CD8-positive, alpha-beta memory T cell (primary cell): ENCODE results near the gene OR7C1. TPM values are rescaled to one million over a fixed set of nuclear protein-coding genes. Genes with fewer than 3 reads are reported as not detected.

ENCODE experiments used
- CTCF ChIA-PET: fragments of 350-600 bp; sonication (Branson Sonifier 250); formaldehyde crosslinking; loops from one replicate; lab custom pipeline; 2021; ENCODE audit warnings: antibody characterized with exemption; lab: Charles Lee
- POLR2A ChIA-PET: fragments of 350-600 bp; sonication (Branson Sonifier 250); formaldehyde crosslinking; loops from one replicate; lab custom pipeline; 2021; ENCODE audit warnings: antibody characterized with exemption; lab: Charles Lee
- DNase-seq, 5 donors: peaks; one replicate each; pipeline versions ENCODE4 v3.0.0 to v3.0.0-alpha.2; 2020 to 2022; ENCODE audit warnings: mixed read lengths in 1 of 5
- H3K27ac ChIP-seq: one replicate; pipeline ENCODE4 v1.7.0; 2013; ENCODE audit warnings: low read depth, mild to moderate bottlenecking, low read length, moderate library complexity
- H3K27me3 ChIP-seq: 2 replicates; pipeline ENCODE4 v1.7.0; 2013; ENCODE audit warnings: low read length, mild to moderate bottlenecking; ENCODE audit not compliant: insufficient read depth, poor library complexity, severe bottlenecking
- H3K36me3 ChIP-seq: 2 replicates; pipeline ENCODE4 v1.7.0; 2013; ENCODE audit warnings: mild to moderate bottlenecking, low read length, moderate library complexity; ENCODE audit not compliant: insufficient read depth
- H3K4me1 ChIP-seq: 2 replicates; pipeline ENCODE4 v1.7.0; 2013; ENCODE audit warnings: mild to moderate bottlenecking, low read length, moderate library complexity; ENCODE audit not compliant: insufficient read depth
- H3K4me3 ChIP-seq: 2 replicates; pipeline ENCODE4 v1.7.0; 2013; ENCODE audit warnings: mild to moderate bottlenecking, low read length
- H3K9me3 ChIP-seq: 2 replicates; pipeline ENCODE4 v1.7.0; 2013; ENCODE audit warnings: mild to moderate bottlenecking, low read length
- H3K27ac Mint-ChIP-seq, 8 donors: one replicate each; pipeline ENCODE4 v1.8.0; 2020 to 2021; ENCODE audit warnings: mixed read lengths in 8 of 8, mild to moderate bottlenecking in 6 of 8, inconsistent platforms in 3 of 8, moderate library complexity in 3 of 8
- H3K27me3 Mint-ChIP-seq, 2 donors: one replicate each; pipeline ENCODE4 v1.8.0; 2020 to 2021; ENCODE audit warnings: mixed read lengths in 2 of 2, mild to moderate bottlenecking in 1 of 2, moderate library complexity in 1 of 2
- H3K36me3 Mint-ChIP-seq, 3 donors: one replicate each; pipeline ENCODE4 v1.8.0; 2020 to 2021; ENCODE audit warnings: mixed read lengths in 3 of 3, inconsistent platforms in 1 of 3, mild to moderate bottlenecking in 1 of 3
- H3K4me1 Mint-ChIP-seq, 3 donors: one replicate each; pipeline ENCODE4 v1.8.0; 2020 to 2021; ENCODE audit warnings: mixed read lengths in 3 of 3, inconsistent platforms in 1 of 3, mild to moderate bottlenecking in 1 of 3
- H3K4me3 Mint-ChIP-seq, 7 donors: one replicate each; pipeline ENCODE4 v1.8.0; 2020 to 2021; ENCODE audit warnings: mixed read lengths in 7 of 7, mild to moderate bottlenecking in 6 of 7, moderate library complexity in 4 of 7, inconsistent platforms in 2 of 7
- H3K9me3 Mint-ChIP-seq, 5 donors: one replicate each; pipeline ENCODE4 v1.8.0; 2020 to 2022; ENCODE audit warnings: mixed read lengths in 5 of 5, mild to moderate bottlenecking in 3 of 5, moderate library complexity in 2 of 5, inconsistent platforms in 1 of 5
- polyA plus RNA-seq: library from polyadenylated mRNA; unstranded; fragments of 300-500 nt; fragmentation: Illumina TruSeq; gene quantifications from one replicate; pipeline ENCODE4 v1.2.3, GENCODE V29; 2021
- total RNA-seq, 2 experiments: library from RNA; stranded (reverse); gene quantifications; one replicate each; pipeline ENCODE4 v1.2.3, GENCODE V29; 2021

Gene OR7C1
- total RNA-seq = not detected
- polyA plus RNA-seq = not detected

- no peaks in the 10 kb centered on the region for H3K36me3 Mint-ChIP-seq
- H3K27me3 Mint-ChIP-seq = peaks cover 15 to 19% of the 10 kb centered on the region in 2 donors
- no peaks in the 10 kb centered on the region for H3K4me1 Mint-ChIP-seq
- no peaks in the 10 kb centered on the region for H3K9me3 Mint-ChIP-seq
- no peaks in the 10 kb centered on the region for H3K27me3 ChIP-seq
- peak within 1 kb of the TSS in 1 of 8 donors; percentile 12 for H3K27ac Mint-ChIP-seq
- H3K36me3 ChIP-seq = no peaks in the 10 kb centered on the region
- no peak for DNase-seq
- no peaks in the 10 kb centered on the region for H3K4me1 ChIP-seq
- peak within 1 kb of the TSS in 1 of 7 donors; percentile 70 for H3K4me3 Mint-ChIP-seq
- H3K27ac ChIP-seq = no peak within 1 kb of the TSS
- CTCF ChIA-PET = no interaction called here
- POLR2A ChIA-PET = no interaction called here
- H3K4me3 ChIP-seq = no peak within 1 kb of the TSS
- no peaks in the 10 kb centered on the region for H3K9me3 ChIP-seq
Measured at GRCh38 chr19:14835011-14835410, at the start of gene OR7C1, which contains the start of gene OR7A5. TSS of gene OR7C1 (minus strand) at chr19:14835185. CDS start at chr19:14800136, 35,049 bp downstream. TSS of gene OR7A5 (minus strand) at chr19:14835185. CDS start at chr19:14828241, 6,944 bp downstream.

DNA sequence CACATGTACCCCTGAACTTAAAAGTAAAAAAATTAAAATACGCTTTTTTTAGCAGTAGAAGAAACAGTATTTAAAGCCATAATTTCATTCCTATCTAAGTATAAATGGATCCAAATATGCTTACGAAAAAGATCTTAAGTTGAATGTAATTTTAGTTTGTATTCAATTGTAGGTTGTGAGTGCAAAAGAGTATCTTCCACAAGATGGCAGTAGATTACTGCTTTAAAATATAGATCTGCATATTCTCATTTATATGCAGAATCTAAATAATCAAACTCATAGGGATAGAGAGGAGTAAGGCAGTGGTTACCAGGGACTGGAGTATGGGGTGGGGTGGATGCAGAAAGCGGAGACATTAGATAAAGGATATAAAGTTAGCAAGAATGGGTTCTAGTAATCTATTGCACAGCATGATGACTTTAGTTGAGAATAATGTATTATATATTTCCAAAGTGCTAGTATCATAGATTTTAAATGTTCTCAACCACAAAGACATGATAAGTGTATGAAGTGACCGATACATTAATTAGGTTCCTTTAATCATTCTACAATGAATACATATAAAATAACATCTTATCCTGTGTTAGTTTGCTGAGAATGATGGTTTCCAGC lies 36.7 kb upstream of the OR7C1 start:
- H3K27ac ChIP-seq = no peak overlapping the region
- Mint-ChIP-seq H3K4me1 (no peaks in the 10 kb centered on the region), H3K27ac (no peak overlapping the region), H3K9me3 (peaks cover 0 to 3% (median 2%) of the 10 kb centered on the region in 5 donors), H3K27me3 (peaks cover 13 to 56% of the 10 kb centered on the region in 2 donors), H3K36me3 (no peaks in the 10 kb centered on the region), H3K4me3 (no peak overlapping the region)
- H3K4me3 ChIP-seq = no peak overlapping the region
- H3K4me1 ChIP-seq = no peaks in the 10 kb centered on the region
- no peaks in the 10 kb centered on the region for H3K9me3 ChIP-seq
- no peaks in the 10 kb centered on the region for H3K27me3 ChIP-seq
- no peak for DNase-seq
- ChIA-PET POLR2A (no interaction called here), CTCF (no interaction called here)
- H3K36me3 ChIP-seq = no peaks in the 10 kb centered on the region

DNA sequence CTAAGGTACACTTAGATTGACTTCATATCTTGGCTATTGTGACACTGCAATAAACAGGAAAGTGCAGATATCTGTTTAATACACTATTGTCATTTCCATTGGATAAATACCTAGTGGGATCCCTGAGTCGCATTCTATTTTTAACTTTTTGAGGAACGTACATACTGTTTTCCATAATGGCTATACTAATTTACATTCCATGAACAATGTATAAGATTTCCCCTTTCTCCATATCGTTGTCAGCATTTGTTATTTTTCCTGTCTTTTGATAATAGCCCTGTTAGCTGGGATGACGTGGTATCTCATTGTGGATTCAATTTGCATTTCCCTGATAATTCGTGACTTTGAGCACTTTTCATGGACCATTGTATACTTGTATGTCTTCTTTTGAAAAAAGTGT lies 33.5 kb upstream of the OR7C1 start:
- H3K9me3 ChIP-seq = no peaks in the 10 kb centered on the region
- H3K4me1 ChIP-seq = no peaks in the 10 kb centered on the region
- H3K27ac ChIP-seq = no peak overlapping the region
- ChIA-PET POLR2A (no interaction called here), CTCF (no interaction called here)
- no peaks in the 10 kb centered on the region for H3K27me3 ChIP-seq
- H3K36me3 ChIP-seq = no peaks in the 10 kb centered on the region
- peaks cover 9 to 56% of the 10 kb centered on the region in 2 donors for H3K27me3 Mint-ChIP-seq
- peak overlapping the region in 1 of 8 donors; percentile 74 for H3K27ac Mint-ChIP-seq
- peaks cover 0 to 3% (median 2%) of the 10 kb centered on the region in 5 donors for H3K9me3 Mint-ChIP-seq
- H3K36me3 Mint-ChIP-seq = no peaks in the 10 kb centered on the region
- H3K4me3 ChIP-seq = no peak overlapping the region
- H3K4me1 Mint-ChIP-seq = no peaks in the 10 kb centered on the region
- H3K4me3 Mint-ChIP-seq = no peak overlapping the region
- DNase-seq = no peak

- CTCF ChIA-PET = no interaction called here
- H3K36me3 ChIP-seq = no peaks in the 10 kb centered on the region
- DNase-seq = no peak
Measured at GRCh38 chr19:14848822-14849221, 13.8 kb upstream of the OR7C1 start, which contains the start of gene OR7A10. TSS of gene OR7A10 (minus strand) at chr19:14848922. CDS start at chr19:14841877, 7,045 bp downstream.

DNA sequence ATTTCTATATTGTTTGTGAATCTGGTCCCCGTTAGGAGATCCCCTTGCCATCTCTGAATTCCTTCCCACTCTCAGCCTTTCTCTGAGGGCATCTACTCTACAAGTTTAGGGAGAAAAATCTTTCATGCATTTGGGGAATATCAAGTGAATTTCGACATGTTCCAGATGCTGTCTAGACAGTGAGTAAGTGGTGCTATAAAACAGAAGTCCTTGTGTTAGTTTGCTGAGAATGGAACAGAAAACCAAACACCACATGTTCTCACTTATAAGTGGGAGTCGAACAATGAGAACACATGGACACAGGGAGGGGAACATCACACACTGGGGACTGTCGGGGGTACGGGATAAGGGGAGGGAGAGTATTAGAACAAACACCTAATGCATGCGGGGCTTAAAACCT lies 8.6 kb upstream of the OR7C1 start:
- Mint-ChIP-seq H3K4me1 (no peaks in the 10 kb centered on the region), H3K36me3 (no peaks in the 10 kb centered on the region), H3K9me3 (peaks cover 0 to 4% (median 0%) of the 10 kb centered on the region in 5 donors), H3K27ac (no peak overlapping the region), H3K27me3 (peaks cover 21 to 40% of the 10 kb centered on the region in 2 donors), H3K4me3 (no peak overlapping the region)
- H3K4me3 ChIP-seq = no peak overlapping the region
- H3K9me3 ChIP-seq = no peaks in the 10 kb centered on the region
- ChIA-PET POLR2A (no interaction called here), CTCF (no interaction called here)
- H3K27me3 ChIP-seq = no peaks in the 10 kb centered on the region
- H3K36me3 ChIP-seq = no peaks in the 10 kb centered on the region
- no peak for DNase-seq
- H3K4me1 ChIP-seq = no peaks in the 10 kb centered on the region
- H3K27ac ChIP-seq = no peak overlapping the region

More at GRCh38 chr19:14848822-14849221, 13.8 kb upstream of the OR7C1 start, which contains the start of gene OR7A10:
- POLR2A ChIA-PET = no interaction called here
- Histone ChIP-seq H3K4me3 (no peak within 1 kb of the TSS), H3K27me3 (no peaks in the 10 kb centered on the region), H3K27ac (no peak within 1 kb of the TSS), H3K4me1 (no peaks in the 10 kb centered on the region), H3K9me3 (no peaks in the 10 kb centered on the region)
- peaks cover 0 to 3% (median 0%) of the 10 kb centered on the region in 5 donors for H3K9me3 Mint-ChIP-seq
- H3K36me3 Mint-ChIP-seq = no peaks in the 10 kb centered on the region
- peak within 1 kb of the TSS in 1 of 8 donors; percentile 55 for H3K27ac Mint-ChIP-seq
- no peak within 1 kb of the TSS for H3K4me3 Mint-ChIP-seq
- H3K27me3 Mint-ChIP-seq = peaks cover 4 to 36% of the 10 kb centered on the region in 2 donors
- no peaks in the 10 kb centered on the region for H3K4me1 Mint-ChIP-seq

DNA sequence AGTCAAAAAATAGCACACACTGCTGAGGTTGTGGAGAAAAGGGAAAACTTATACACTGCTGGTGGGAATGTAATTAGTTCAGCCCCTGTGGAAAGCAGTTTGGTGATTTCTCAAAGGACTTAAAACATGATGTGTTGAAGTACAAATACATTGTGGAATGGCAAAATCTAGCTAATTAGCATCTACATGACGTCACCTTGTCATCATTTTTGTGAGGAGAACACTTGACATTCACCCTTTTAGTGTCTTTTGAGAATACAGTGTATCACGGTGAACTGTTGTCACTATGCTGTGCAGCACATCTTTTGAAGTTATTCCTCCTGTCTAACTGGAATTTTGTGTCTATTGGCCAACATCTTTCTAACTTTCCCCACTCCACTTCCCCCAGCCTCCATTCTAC lies 8.2 kb upstream of the OR7C1 start:
- no peaks in the 10 kb centered on the region for H3K36me3 ChIP-seq
- Mint-ChIP-seq H3K27me3 (peaks cover 22 to 40% of the 10 kb centered on the region in 2 donors), H3K9me3 (peaks cover 0 to 4% (median 0%) of the 10 kb centered on the region in 5 donors), H3K4me3 (no peak overlapping the region), H3K4me1 (no peaks in the 10 kb centered on the region), H3K36me3 (no peaks in the 10 kb centered on the region), H3K27ac (no peak overlapping the region)
- H3K27me3 ChIP-seq = no peaks in the 10 kb centered on the region
- H3K9me3 ChIP-seq = no peaks in the 10 kb centered on the region
- POLR2A ChIA-PET = no interaction called here
- H3K27ac ChIP-seq = no peak overlapping the region
- CTCF ChIA-PET = no interaction called here
- H3K4me1 ChIP-seq = no peaks in the 10 kb centered on the region
- no peak for DNase-seq
- H3K4me3 ChIP-seq = no peak overlapping the region

DNA sequence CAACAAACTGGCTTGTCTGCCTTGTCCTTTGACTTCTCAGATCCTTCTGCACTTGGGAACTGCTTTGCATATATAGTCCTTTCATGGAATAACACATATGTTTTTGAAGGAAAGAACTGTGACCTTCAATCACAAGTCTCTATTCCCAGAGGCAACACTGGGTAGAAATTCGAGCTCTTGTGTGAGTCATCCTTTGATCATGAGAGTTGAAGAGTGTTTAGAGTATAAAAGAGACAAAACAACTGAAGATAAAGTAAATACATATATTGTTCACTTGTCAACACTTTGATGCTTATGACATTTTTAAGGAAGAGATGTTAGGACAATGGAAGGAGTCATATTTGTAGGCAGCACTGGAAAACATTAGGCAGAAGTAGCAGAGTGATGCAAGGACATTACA lies 5.2 kb upstream of the OR7C1 start:
- ChIA-PET POLR2A (no interaction called here), CTCF (no interaction called here)
- Mint-ChIP-seq H3K4me1 (no peaks in the 10 kb centered on the region), H3K4me3 (no peak overlapping the region), H3K9me3 (peaks cover 0 to 4% (median 0%) of the 10 kb centered on the region in 5 donors), H3K36me3 (no peaks in the 10 kb centered on the region), H3K27ac (no peak overlapping the region), H3K27me3 (peaks cover 31 to 32% of the 10 kb centered on the region in 2 donors)
- Histone ChIP-seq H3K4me3 (no peak overlapping the region), H3K4me1 (no peaks in the 10 kb centered on the region), H3K27me3 (no peaks in the 10 kb centered on the region), H3K36me3 (no peaks in the 10 kb centered on the region), H3K9me3 (no peaks in the 10 kb centered on the region), H3K27ac (no peak overlapping the region)
- DNase-seq = no peak

- Mint-ChIP-seq H3K36me3 (no peaks in the 10 kb centered on the region), H3K4me1 (no peaks in the 10 kb centered on the region), H3K9me3 (no peaks in the 10 kb centered on the region), H3K27ac (no peak overlapping the region), H3K27me3 (peaks cover 19 to 24% of the 10 kb centered on the region in 2 donors), H3K4me3 (no peak overlapping the region)
- Histone ChIP-seq H3K27ac (no peak overlapping the region), H3K27me3 (no peaks in the 10 kb centered on the region), H3K4me1 (no peaks in the 10 kb centered on the region), H3K36me3 (no peaks in the 10 kb centered on the region), H3K4me3 (no peak overlapping the region), H3K9me3 (no peaks in the 10 kb centered on the region)
- DNase-seq = no peak
- CTCF ChIA-PET = no interaction called here
- POLR2A ChIA-PET = no interaction called here
Measured at GRCh38 chr19:14837391-14837790, 2.4 kb upstream of the OR7C1 start.
